DND-41 (cell line): ENCODE data around the gene C1QTNF1.

Experiments used
- ATAC-seq: fragments of 200-7000 bp; cut with Tn5 transposase; 3 replicates; pipeline ENCODE4 v1.9.1; 2021; ENCODE audit warnings: low read depth; ENCODE audit not compliant: insufficient read depth
- DNase-seq: peaks from one replicate; pipeline ENCODE4 v3.0.0-alpha.2; 2020
- H2AFZ ChIP-seq: 2 replicates; pipeline ENCODE4 v1.6.0; 2012; ENCODE audit warnings: low read depth, low read length
- H3K27ac ChIP-seq: 2 replicates; pipeline ENCODE4 v1.5.1; 2012; ENCODE audit warnings: low read length, inconsistent platforms
- H3K27me3 ChIP-seq: fragments of 200-600 bp; sonication (generic); 2 replicates; pipeline ENCODE4 v1.6.0; 2012; ENCODE audit warnings: low read length, mild to moderate bottlenecking, inconsistent platforms; ENCODE audit not compliant: insufficient read depth, poor library complexity
- H3K36me3 ChIP-seq: 2 replicates; pipeline ENCODE4 v1.5.1; 2012; ENCODE audit warnings: low read length, inconsistent platforms; ENCODE audit not compliant: insufficient read depth
- H3K4me1 ChIP-seq: 2 replicates; pipeline ENCODE4 v1.5.1; 2012; ENCODE audit warnings: mild to moderate bottlenecking, low read length; ENCODE audit not compliant: insufficient read depth
- H3K4me2 ChIP-seq: 2 replicates; pipeline ENCODE4 v1.6.0; 2012; ENCODE audit warnings: mild to moderate bottlenecking, moderate library complexity, low read length, inconsistent platforms; ENCODE audit not compliant: insufficient read depth
- H3K4me3 ChIP-seq, 2 experiments: fragments of 200-600 bp in 1 of 2; shearing (Covaris generic) in 1 of 2; 2 replicates each; pipeline ENCODE4 v1.5.1; 2012 to 2016; ENCODE audit warnings: inconsistent platforms in 2 of 2, low read length in 2 of 2, mild to moderate bottlenecking in 2 of 2, low read depth in 1 of 2, moderate library complexity in 1 of 2
- H3K79me2 ChIP-seq: 2 replicates; pipeline ENCODE4 v1.6.0; 2012; ENCODE audit warnings: low read length, inconsistent platforms; ENCODE audit not compliant: insufficient read depth
- H3K9ac ChIP-seq: 2 replicates; pipeline ENCODE4 v1.6.0; 2012; ENCODE audit warnings: low read depth, mild to moderate bottlenecking, inconsistent platforms, low read length, moderate library complexity
- H3K9me3 ChIP-seq: 2 replicates; pipeline ENCODE4 v1.5.1; 2012; ENCODE audit warnings: low read length, moderate library complexity, mild to moderate bottlenecking, inconsistent platforms; ENCODE audit not compliant: insufficient read depth, severe bottlenecking
- H4K20me1 ChIP-seq: 2 replicates; pipeline ENCODE4 v1.6.0; 2012; ENCODE audit warnings: low read length; ENCODE audit not compliant: insufficient read depth
- EZH2 ChIP-seq: IDR thresholded peaks from 3 replicates; pipeline ENCODE4 v1.6.1; 2012; ENCODE audit warnings: borderline replicate concordance, low read depth, mild to moderate bottlenecking, moderate library complexity, low read length, inconsistent platforms; ENCODE audit not compliant: severe bottlenecking
- TF ChIP-seq, protein P1 (sequence below): IDR thresholded peaks from 2 replicates; pipeline ENCODE4 v1.5.1; 2012; ENCODE audit warnings: borderline replicate concordance, low read length, moderate library complexity, mild to moderate bottlenecking; ENCODE audit not compliant: poor library complexity, severe bottlenecking; ENCODE audit errors: extremely low read depth

C1QTNF1 gene

DNA sequence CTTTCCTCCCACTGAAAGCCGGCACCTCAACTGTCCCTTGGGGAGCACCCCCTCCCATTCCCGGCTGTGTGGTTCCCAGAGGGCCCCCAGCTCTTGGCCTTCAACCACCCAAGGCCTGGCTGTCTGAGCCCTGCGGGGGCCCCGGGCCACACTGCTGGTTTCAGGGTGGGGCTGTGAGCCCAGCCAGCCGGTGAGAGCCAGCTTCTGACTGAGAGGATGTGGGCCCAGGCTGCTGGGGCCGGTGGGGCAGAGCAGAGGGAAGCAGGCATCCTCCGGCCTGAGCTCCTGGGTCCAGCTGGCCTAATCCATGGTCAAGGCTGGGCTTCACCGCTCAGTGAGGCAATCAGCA is 43.4 kb upstream of the C1QTNF1 start:
- ATAC-seq: no peak
- H2AFZ ChIP-seq: peak overlapping the region; percentile 11; the same call in 1 of the 2 replicates
- no peaks in the 10 kb centered on the region for H3K9me3 ChIP-seq
- peaks cover 42% of the 10 kb centered on the region for H3K79me2 ChIP-seq
- H3K36me3 ChIP-seq: peaks cover 24% of the 10 kb centered on the region
- H3K27ac ChIP-seq: peak overlapping the region; percentile 78
- H4K20me1 ChIP-seq: peaks cover 11% of the 10 kb centered on the region; the same call in 1 of the 2 replicates
- TF ChIP-seq, protein P1, sequence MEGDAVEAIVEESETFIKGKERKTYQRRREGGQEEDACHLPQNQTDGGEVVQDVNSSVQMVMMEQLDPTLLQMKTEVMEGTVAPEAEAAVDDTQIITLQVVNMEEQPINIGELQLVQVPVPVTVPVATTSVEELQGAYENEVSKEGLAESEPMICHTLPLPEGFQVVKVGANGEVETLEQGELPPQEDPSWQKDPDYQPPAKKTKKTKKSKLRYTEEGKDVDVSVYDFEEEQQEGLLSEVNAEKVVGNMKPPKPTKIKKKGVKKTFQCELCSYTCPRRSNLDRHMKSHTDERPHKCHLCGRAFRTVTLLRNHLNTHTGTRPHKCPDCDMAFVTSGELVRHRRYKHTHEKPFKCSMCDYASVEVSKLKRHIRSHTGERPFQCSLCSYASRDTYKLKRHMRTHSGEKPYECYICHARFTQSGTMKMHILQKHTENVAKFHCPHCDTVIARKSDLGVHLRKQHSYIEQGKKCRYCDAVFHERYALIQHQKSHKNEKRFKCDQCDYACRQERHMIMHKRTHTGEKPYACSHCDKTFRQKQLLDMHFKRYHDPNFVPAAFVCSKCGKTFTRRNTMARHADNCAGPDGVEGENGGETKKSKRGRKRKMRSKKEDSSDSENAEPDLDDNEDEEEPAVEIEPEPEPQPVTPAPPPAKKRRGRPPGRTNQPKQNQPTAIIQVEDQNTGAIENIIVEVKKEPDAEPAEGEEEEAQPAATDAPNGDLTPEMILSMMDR: no peak
- no peak for TF ChIP-seq EZH2
- H3K4me2 ChIP-seq: peak overlapping the region; percentile 96
- peak overlapping the region in 1 of 2 experiments; percentile 68; a peak in 2 of 4 replicates for H3K4me3 ChIP-seq
- no peaks in the 10 kb centered on the region for H3K27me3 ChIP-seq
- peak overlapping the region; percentile 55 for H3K9ac ChIP-seq
- H3K4me1 ChIP-seq: peaks cover 37% of the 10 kb centered on the region
- no peak for DNase-seq

DNA sequence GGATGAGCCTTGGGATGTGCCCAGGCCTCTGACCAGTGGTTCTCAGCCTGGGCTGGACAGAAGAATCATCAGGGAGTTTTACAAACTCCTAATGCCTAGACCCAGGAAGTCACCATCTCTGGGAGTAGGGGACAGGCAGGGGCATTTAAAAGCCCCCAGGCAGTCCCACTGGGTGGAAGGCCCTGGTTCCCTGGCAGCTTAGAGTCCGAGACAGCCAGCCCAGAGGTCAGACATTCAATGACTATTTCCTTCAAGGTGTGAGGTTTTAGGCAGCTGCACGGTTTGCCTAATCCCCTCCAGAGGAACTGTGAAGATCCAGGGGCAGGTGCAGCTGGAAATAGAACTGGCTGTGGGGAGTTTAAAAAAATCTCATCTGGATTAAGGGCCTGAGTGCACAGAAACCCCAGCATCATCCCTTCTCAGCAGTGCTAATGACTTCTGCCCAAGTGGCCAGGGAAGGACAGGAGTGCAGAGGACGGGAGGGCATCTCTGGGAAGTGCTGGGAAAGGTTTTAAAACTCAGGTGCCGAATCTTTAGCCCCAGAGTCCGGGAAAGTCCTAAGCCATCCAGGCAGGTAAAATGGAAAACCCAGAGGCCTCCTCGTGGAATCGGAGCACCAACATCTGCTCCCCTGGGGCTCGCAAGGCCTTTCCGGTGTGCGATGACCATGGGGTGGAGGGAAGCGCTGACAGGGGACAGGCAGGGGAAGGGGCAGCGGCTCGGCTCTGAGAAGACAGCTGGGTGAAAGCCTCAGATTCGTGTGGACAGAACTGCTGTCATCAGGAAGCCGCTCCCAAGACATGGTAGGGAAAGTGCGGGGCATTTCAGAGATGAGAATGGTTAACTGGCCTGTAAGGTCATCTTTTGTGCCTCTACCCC is 42.7 kb upstream of the C1QTNF1 start:
- peak overlapping the region; percentile 11; the same call in 1 of the 2 replicates for H2AFZ ChIP-seq
- TF ChIP-seq EZH2: no peak
- TF ChIP-seq, protein P1: no peak
- peak overlapping the region; percentile 55 for H3K9ac ChIP-seq
- no peak for DNase-seq
- H4K20me1 ChIP-seq: peaks cover 11% of the 10 kb centered on the region; the same call in 1 of the 2 replicates
- peaks cover 18% of the 10 kb centered on the region for H3K36me3 ChIP-seq
- H3K4me3 ChIP-seq: no peak overlapping the region
- no peaks in the 10 kb centered on the region for H3K27me3 ChIP-seq
- no peaks in the 10 kb centered on the region for H3K9me3 ChIP-seq
- H3K4me1 ChIP-seq: peaks cover 37% of the 10 kb centered on the region
- no peak overlapping the region for H3K27ac ChIP-seq
- peaks cover 41% of the 10 kb centered on the region for H3K79me2 ChIP-seq
- H3K4me2 ChIP-seq: 0 out of 2 replicates have a peak overlapping the region, but pooled peaks have one; percentile 96
- no peak for ATAC-seq

DNA sequence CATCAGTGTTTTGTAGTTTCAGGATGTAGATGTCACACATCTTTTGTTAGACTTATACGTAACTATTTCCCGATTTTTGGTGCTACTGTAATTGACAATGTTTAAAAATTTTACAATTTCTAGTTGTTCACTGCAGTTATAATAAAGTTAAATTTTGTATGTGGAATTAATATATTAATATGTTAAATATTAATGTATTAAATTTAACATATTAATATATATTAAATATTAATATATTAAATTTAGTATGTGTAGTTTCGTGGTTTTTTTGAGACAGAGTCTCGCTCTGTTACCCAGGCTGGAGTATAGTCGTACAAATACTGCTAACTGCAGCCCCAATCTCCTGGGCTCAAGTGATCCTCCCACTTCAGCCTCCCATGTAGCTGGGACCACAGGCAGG is 38.6 kb upstream of the C1QTNF1 start:
- Histone ChIP-seq H3K4me3 (no peak overlapping the region), H3K36me3 (peaks cover 3% of the 10 kb centered on the region; the same call in 1 of the 2 replicates), H3K27me3 (no peaks in the 10 kb centered on the region), H3K79me2 (no peaks in the 10 kb centered on the region), H3K4me2 (no peak overlapping the region), H2AFZ (no peak overlapping the region), H3K27ac (no peak overlapping the region), H3K9ac (no peak overlapping the region), H4K20me1 (no peaks in the 10 kb centered on the region), H3K4me1 (peaks cover 5% of the 10 kb centered on the region), H3K9me3 (no peaks in the 10 kb centered on the region)
- DNase-seq (no peak), ATAC-seq (no peak)
- TF ChIP-seq, protein P1: no peak
- no peak for TF ChIP-seq EZH2
